Brain microvascular endothelial cell (primary cell): ENCODE results near the gene ADGRL3.

Experiments used
- DNase-seq: peaks from one replicate; pipeline ENCODE4 v3.0.0-alpha.2; 2020
- H3K27ac ChIP-seq: fragments of 250-450 bp; sonication (Bioruptor Pico); 2 replicates; pipeline ENCODE4 v1.5.1; 2020; ENCODE audit warnings: mild to moderate bottlenecking, moderate library complexity
- H3K27me3 ChIP-seq: fragments of 250-450 bp; sonication (Bioruptor Pico); replicated peaks from 2 replicates; pipeline ENCODE4 v1.5.1; 2020; ENCODE audit warnings: mild to moderate bottlenecking
- H3K36me3 ChIP-seq: fragments of 250-450 bp; sonication (Bioruptor Pico); replicated peaks from 2 replicates; pipeline ENCODE4 v1.5.1; 2020; ENCODE audit warnings: mild to moderate bottlenecking
- H3K4me3 ChIP-seq: 2 replicates; pipeline ENCODE4 v1.5.1; 2011; ENCODE audit warnings: low read depth, mild to moderate bottlenecking, control low read depth, low read length, moderate library complexity
- in situ Hi-C: cut with HindIII; loops from 2 replicates; pipeline ENCODE4 v1.10.0; 2017; ENCODE audit warnings: low sequenced_read_pairs, low pct_ligation_motif_present
- TF ChIP-seq, protein P1 (sequence below): IDR thresholded peaks from 2 replicates; pipeline ENCODE4 v1.5.1; 2011; ENCODE audit warnings: low read depth, mild to moderate bottlenecking, moderate library complexity, low read length, control low read depth, inconsistent platforms; ENCODE audit errors: missing control alignments

The ADGRL3 gene

GRCh38 chr4:61300266-61300844, 100.2 kb downstream of the ADGRL3 start:
- TF ChIP-seq, protein P1, sequence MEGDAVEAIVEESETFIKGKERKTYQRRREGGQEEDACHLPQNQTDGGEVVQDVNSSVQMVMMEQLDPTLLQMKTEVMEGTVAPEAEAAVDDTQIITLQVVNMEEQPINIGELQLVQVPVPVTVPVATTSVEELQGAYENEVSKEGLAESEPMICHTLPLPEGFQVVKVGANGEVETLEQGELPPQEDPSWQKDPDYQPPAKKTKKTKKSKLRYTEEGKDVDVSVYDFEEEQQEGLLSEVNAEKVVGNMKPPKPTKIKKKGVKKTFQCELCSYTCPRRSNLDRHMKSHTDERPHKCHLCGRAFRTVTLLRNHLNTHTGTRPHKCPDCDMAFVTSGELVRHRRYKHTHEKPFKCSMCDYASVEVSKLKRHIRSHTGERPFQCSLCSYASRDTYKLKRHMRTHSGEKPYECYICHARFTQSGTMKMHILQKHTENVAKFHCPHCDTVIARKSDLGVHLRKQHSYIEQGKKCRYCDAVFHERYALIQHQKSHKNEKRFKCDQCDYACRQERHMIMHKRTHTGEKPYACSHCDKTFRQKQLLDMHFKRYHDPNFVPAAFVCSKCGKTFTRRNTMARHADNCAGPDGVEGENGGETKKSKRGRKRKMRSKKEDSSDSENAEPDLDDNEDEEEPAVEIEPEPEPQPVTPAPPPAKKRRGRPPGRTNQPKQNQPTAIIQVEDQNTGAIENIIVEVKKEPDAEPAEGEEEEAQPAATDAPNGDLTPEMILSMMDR: no peak
- DNase-seq: no peak
- no peaks in the 10 kb centered on the region for H3K36me3 ChIP-seq
- in situ Hi-C loops: no loop called here
- H3K27me3 ChIP-seq: no peaks in the 10 kb centered on the region
- H3K27ac ChIP-seq: no peak overlapping the region
- H3K4me3 ChIP-seq: no peak overlapping the region

DNA sequence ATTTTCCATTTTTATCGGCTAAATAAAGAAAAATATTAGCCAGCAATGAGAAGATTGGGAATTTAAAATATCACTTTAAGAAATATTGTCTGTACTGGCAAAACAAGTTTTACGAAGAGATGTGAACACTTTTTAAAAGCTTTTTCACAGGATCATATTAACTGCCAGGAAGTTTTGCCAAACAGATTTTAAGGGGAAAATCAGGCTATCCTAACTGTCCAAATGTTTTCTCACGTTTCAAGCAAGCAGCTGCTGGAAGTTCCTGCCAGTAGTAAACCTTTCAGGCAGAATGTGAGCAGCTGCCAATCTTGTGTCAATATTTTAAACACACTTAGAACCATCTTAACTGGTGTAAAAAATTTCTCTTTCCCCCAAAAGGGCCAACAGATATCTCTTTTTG, 101.1 kb downstream of the ADGRL3 start:
- Histone ChIP-seq H3K36me3 (no peaks in the 10 kb centered on the region), H3K4me3 (no peak overlapping the region), H3K27ac (no peak overlapping the region), H3K27me3 (no peaks in the 10 kb centered on the region)
- DNase-seq: no peak
- TF ChIP-seq, protein P1: no peak
- in situ Hi-C loops: no loop called here

DNA sequence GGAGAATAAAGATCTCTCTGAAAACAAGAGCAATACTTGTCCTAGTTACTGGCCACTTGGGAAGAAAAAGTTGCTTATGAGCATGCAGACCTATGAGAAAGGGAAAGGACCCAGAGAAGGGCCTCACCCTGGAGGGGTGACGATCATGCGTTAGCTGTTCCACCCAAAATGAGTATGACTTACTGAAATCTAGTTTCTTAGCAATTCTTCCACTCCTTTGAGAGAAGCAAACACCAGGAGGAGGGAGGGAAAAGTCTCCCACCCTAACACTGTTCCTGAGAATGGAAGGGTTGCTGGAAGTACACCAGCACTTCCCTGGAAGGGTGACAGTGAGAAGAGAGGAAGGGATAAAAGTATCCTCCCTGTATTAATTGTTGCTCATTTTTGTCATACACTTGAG, 107.9 kb downstream of the ADGRL3 start:
- DNase-seq: no peak
- TF ChIP-seq, protein P1: no peak
- Histone ChIP-seq H3K4me3 (no peak overlapping the region), H3K27me3 (no peaks in the 10 kb centered on the region), H3K27ac (no peak overlapping the region), H3K36me3 (no peaks in the 10 kb centered on the region)
- in situ Hi-C loops: no loop called here

DNA sequence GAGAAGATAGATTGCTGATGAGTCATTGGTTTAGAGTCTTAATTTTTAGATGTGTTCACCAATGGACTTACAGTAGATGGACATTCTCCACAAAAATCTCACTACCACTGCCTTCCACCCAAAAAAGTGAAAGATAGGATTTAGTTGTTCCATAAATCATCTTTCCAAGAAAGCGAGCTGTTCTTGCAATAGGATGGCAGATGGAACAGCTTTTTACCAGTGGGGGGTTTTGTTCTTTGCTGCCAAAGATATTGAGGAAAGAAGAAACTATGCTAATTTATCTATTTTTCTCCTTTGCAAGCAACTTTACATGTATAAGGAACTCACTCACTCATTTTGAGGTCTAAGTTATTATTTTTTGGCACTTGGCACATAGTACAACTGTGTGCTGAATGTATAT, 109.5 kb downstream of the ADGRL3 start:
- in situ Hi-C loops: no loop called here
- no peak overlapping the region for H3K4me3 ChIP-seq
- no peaks in the 10 kb centered on the region for H3K36me3 ChIP-seq
- no peaks in the 10 kb centered on the region for H3K27me3 ChIP-seq
- TF ChIP-seq, protein P1: no peak
- H3K27ac ChIP-seq: no peak overlapping the region
- no peak for DNase-seq

DNA sequence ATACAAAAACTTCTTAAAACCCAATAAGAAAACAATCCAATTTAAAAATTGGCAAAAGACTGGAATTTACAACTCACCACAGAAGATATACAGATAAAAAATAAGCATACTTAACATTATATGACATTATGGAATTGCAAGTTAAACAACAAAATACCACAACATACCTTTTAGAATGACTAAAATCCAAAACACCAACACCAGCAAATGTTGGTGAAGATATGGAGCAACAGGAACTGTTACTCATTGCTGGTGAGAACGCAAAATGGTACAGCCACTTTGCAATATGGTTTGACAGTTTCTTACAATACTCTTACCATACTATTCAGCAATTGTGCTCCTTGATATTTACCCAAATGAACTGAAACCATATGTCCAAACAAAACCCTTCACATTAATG, 112.4 kb downstream of the ADGRL3 start:
- in situ Hi-C loops: no loop called here
- Histone ChIP-seq H3K27ac (no peak overlapping the region), H3K4me3 (no peak overlapping the region), H3K27me3 (no peaks in the 10 kb centered on the region), H3K36me3 (no peaks in the 10 kb centered on the region)
- DNase-seq: peak; percentile 57
- TF ChIP-seq, protein P1: no peak

DNA sequence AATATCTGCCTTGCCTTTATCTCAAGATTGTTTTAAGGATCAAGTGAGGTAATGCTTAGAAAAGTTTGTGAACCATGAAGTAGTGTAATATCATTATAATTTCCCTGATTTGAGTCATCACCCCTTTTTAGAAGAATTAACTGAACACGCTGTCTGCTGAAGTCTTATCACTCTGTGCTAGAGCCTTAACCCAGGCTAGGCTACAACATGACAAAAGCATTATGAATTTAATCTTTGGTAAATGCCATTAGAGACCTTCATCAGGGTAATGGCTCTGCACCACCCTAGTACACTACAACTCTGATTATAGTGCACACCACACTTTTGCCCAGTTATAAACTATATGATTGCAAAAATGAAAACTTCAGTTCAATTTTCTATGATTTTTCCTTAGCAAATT, 118.3 kb downstream of the ADGRL3 start:
- in situ Hi-C loops: no loop called here
- no peaks in the 10 kb centered on the region for H3K36me3 ChIP-seq
- H3K27ac ChIP-seq: no peak overlapping the region
- H3K27me3 ChIP-seq: no peaks in the 10 kb centered on the region
- TF ChIP-seq, protein P1: no peak
- H3K4me3 ChIP-seq: no peak overlapping the region
- no peak for DNase-seq
